ENCODE data around the gene LAD1.

The LAD1 gene

DNA sequence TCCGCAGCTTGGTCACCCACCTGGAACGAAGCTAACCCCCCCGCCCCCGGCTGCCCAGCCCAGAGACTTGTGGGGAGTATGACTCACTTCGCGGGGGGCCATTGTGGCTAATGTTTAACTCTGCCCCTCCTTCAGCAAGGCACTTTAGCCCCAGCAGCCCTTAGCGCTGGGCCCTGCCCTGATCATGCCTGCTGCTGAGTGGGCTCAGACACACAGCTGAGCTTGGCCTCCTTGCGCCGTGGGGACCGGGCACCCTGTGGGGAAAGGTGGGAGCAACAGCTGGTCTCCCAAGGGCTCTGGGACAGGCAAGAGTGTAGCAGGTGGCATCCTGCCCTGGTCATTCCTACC, 6.3 kb upstream of the LAD1 start:
- no peak for TF ChIP-seq GATA2 (IDR thresholded peaks at IDR 0.05; ENCODE audit: low read depth, low read length)
- no peak for TF ChIP-seq GATA3 (IDR thresholded peaks at IDR 0.05; ENCODE audit: low read depth, low read length)

GRCh38 chr1:201404722-201405483, 5.8 kb upstream of the LAD1 start:
- TF ChIP-seq GATA3 (IDR thresholded peaks at IDR 0.05; ENCODE audit: low read depth, low read length) (no peak), GATA2 (IDR thresholded peaks at IDR 0.05; ENCODE audit: low read depth, low read length) (no peak)

GRCh38 chr1:201404055-201404454, 4.9 kb upstream of the LAD1 start:
- no peak for TF ChIP-seq GATA3 (IDR thresholded peaks at IDR 0.05; ENCODE audit: low read depth, low read length)
- no peak for TF ChIP-seq GATA2 (IDR thresholded peaks at IDR 0.05; ENCODE audit: low read depth, low read length)

DNA sequence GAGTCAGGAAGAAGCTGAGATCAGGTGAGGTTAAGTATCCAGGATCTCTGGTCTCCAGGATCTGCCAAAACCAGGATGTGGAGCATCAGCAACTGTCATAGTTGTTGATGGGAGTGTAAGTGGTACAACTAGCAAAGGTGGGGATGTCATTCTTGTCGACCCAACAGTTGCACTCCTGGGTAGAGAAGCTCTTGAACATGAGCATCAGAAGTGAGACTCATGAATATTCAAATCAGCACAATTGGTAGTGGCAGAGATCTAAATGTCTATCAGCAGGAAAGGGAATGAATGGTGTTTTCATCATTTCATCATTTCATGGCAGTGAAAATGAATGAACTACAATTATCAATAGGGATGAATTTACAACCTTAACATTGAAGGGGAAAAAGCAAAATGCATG, 4.2 kb upstream of the LAD1 start:
- TF ChIP-seq GATA3 (IDR thresholded peaks at IDR 0.05; ENCODE audit: low read depth, low read length) (no peak), GATA2 (IDR thresholded peaks at IDR 0.05; ENCODE audit: low read depth, low read length) (no peak)

GRCh38 chr1:201401700-201402099, 2.6 kb upstream of the LAD1 start:
- TF ChIP-seq GATA2 (IDR thresholded peaks at IDR 0.05; ENCODE audit: low read depth, low read length), result no peak
- no peak for TF ChIP-seq GATA3 (IDR thresholded peaks at IDR 0.05; ENCODE audit: low read depth, low read length)

- TF ChIP-seq GATA2 (IDR thresholded peaks at IDR 0.05; ENCODE audit: low read depth, low read length), result no peak
Measured at GRCh38 chr1:201400852-201401230, 1.7 kb upstream of the LAD1 start.

DNA sequence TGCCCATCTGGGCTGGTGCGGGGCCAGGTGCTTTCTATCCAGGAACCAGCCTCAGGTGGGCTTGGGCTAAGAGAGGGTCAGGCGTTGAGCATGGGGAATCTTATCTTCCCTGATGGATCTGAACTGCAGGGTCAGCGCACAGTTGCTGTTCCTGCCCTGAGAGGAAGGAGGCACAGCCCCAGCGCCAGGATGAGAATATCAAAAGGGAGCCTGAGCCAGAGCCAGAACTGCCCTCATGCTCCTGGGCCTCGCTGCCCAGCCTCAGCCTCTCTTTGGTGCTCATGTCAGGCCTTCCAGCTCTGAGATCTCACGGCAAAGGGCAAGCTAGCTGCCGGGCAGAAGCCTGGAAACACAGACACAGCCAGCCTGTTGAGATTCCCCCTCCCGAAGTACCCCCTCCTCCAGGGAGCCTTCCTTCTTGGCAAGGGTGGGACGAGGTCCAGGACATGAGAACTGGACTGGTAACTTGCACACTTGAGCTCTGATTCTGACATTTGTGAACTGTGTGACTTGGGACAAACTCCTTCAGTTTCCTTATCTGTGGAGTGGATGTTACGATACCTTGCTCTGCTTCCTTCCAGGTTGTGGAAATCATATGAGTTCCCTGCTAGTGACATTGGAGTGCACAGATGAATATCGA, 1.2 kb upstream of the LAD1 start:
- no peak for TF ChIP-seq GATA3 (IDR thresholded peaks at IDR 0.05; ENCODE audit: low read depth, low read length)
- TF ChIP-seq GATA2 (IDR thresholded peaks at IDR 0.05; ENCODE audit: low read depth, low read length), result no peak

GRCh38 chr1:201399352-201400126, 415 bp upstream of the LAD1 start:
- TF ChIP-seq GATA2 (IDR thresholded peaks at IDR 0.05; ENCODE audit: low read depth, low read length) (no peak), GATA3 (IDR thresholded peaks at IDR 0.05; ENCODE audit: low read depth, low read length) (no peak)

- no peak for TF ChIP-seq GATA3 (IDR thresholded peaks at IDR 0.05; ENCODE audit: low read depth, low read length)
- no peak for TF ChIP-seq GATA2 (IDR thresholded peaks at IDR 0.05; ENCODE audit: low read depth, low read length)
Measured at GRCh38 chr1:201397675-201398074, 1.4 kb downstream of the LAD1 start.

DNA sequence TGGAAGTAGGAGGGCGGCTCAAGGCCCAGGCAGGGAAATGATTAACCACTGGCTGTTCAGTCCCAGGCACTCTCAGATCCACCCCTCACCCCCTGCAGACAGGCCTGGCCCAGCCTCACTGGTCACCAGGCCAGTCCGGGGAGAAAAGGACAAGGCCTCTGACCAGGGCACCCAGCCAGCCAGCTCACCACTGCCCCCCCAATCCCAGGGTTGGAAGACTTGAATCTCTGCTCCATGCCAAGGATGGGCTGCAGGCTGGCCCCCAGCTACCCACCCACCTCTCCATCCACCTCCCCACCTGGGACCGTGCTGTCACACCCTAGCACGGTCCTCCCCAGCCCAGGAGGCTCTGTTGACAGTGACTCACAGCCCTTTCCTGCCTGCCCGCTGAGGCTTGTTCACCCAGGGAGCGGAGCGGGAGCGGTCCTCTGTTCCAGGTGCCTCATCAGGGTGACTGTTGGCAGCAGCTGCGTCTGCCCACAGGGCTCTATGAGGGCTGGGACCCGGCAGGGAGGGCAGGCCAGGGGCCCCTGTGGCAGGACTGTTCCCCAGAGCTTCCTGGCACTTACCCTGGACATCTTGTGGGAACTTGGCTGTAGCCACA, 2.2 kb downstream of the LAD1 start:
- TF ChIP-seq GATA2 (IDR thresholded peaks at IDR 0.05; ENCODE audit: low read depth, low read length) (no peak), GATA3 (IDR thresholded peaks at IDR 0.05; ENCODE audit: low read depth, low read length) (no peak)

- no peak for TF ChIP-seq GATA2 (IDR thresholded peaks at IDR 0.05; ENCODE audit: low read depth, low read length)
- no peak for TF ChIP-seq GATA3 (IDR thresholded peaks at IDR 0.05; ENCODE audit: low read depth, low read length)
Measured at GRCh38 chr1:201395936-201396335, 3.2 kb downstream of the LAD1 start.

DNA sequence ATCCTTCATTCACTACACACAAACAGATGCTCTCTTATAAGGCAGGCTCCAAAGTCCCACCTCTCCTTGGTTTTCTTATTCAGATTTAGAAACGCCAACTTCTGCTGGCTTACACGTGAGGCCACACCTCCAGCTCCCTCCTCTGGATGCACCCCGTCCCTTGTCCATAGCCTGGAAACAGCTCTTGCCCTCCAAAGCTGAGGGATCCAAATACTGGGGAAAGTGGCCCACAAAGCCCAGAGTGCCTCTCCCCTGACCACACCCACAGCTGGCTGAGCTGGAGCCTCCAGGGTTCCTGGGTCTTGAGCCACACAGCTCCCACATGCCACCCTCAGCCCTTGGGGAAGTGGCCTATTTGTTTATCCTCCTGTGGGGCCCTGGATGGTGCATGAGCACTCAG, 4.5 kb downstream of the LAD1 start:
- TF ChIP-seq GATA2 (IDR thresholded peaks at IDR 0.05; ENCODE audit: low read depth, low read length) (no peak), GATA3 (IDR thresholded peaks at IDR 0.05; ENCODE audit: low read depth, low read length) (no peak)

DNA sequence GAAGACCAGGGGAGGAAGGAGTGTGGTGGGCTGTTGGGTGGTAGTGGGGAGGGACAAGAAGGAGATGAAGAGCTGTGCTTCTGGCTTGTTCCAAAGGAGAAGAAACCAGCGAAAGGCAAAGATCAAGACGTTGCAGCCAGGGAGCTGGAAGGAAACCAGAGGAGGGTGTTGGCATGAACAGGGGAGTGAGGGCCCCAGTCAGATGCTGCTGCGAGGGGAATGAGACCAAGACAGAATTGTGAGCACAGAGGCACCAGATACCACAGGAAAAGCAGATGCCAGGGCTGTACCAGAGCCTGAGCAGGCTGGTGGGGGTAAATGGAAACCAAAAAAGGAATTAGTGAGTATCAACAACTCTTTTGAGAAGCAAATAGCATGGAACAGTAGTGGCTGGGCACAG, 6.0 kb downstream of the LAD1 start:
- TF ChIP-seq GATA2 (IDR thresholded peaks at IDR 0.05; ENCODE audit: low read depth, low read length), result no peak
- TF ChIP-seq GATA3 (IDR thresholded peaks at IDR 0.05; ENCODE audit: low read depth, low read length), result no peak

All from SH-SY5Y (cell line).